Activated naive CD4-positive, alpha-beta T cell treated with anti-CD3 and anti-CD28 coated beads, Interleukin-2, amount 50 U/mL, for 16 hours (primary cell): ENCODE results near the gene MYT1.
A peak's percentile ranks its signal among the peaks of the same experiment; 100 is the strongest.
"Not testable (repeated sequence)": the region's sequence is repeated elsewhere in the genome, so short reads cannot be mapped to it uniquely, and the experiment has no call there.

Source experiments
- DNase-seq: peaks from one replicate; pipeline ENCODE4 v3.0.0-alpha.2; 2020

The MYT1 gene

DNA sequence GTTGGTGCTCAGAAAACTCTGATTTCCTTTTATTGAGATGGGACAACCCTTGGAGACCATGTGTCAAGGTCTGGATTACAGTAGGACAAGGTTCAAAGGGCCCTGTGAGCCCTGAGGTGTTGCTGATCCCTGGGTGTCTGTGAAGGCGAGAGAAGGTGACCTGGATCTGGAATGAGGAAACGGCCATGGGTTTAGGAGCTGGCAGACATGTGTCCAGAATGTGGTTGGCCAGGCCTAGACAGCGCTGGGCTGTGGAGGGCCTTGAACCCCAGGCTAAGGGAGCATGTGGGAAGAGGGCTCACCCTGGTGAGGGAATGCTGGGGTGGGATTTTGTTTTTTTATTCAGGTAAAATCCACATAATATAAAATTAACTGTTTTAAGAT is 116.2 kb downstream of the MYT1 start:
- no peak for DNase-seq

DNA sequence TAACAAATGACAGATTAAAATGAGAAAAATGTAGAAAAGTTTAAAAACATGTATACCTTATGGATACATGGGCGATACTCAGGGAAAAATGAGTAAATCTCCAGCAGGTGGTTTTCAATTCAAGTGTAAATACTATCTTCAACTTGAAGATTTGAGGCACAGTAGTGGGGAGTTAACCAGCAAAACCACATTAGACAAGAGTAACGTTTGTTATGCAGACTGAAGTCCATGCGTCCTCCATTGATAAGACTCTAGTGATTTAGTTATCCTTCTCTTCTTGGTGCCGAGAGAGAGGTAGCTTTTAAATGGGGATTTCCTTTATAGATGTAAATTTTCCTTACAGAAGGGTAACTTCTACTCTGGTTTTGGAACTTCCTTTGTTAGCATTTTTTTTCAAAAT is 119.4 kb downstream of the MYT1 start:
- no peak for DNase-seq

DNA sequence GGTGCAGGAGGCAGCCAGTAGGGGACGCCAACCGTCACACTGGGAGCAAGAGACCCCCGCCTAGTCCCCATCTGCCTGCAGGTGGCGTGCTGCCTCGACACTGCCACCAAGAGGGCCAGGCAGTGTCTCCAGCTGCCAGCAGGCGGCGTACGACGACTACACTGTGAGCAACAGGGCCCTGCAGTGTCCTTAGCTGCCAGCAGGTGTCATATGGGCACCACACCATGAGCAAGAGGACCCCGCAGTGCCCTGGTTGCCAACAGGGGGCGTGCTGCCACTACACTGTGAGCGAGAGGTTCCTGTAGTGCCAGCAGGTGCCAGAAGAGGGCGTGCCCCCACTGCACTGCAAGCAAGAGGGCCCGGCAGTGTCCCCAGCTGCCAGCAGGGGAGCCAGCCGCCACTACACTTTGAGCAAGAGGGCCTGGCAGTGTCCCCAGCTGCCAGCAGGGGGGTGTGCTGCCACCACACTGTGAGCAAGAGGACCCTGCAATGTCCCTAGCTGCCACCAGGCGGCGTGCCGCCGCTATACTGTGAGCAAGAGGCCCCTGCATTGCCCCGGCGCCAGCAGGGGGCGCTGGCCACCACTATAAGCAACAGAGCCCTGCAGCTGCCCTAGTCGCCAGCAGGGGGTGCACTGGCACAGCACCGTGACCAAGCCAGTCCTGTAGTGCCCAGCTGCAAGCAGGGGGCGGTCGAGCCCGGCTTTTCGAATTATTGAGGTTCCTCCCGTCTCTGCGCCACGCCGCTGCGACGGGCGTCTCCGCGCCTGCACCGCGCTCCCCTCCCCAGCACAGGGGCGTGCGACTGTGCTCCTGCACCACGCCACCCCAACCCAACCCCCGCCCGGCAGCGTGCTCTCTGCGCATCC is 121.6 kb downstream of the MYT1 start:
- DNase-seq: peak; percentile 86

DNA sequence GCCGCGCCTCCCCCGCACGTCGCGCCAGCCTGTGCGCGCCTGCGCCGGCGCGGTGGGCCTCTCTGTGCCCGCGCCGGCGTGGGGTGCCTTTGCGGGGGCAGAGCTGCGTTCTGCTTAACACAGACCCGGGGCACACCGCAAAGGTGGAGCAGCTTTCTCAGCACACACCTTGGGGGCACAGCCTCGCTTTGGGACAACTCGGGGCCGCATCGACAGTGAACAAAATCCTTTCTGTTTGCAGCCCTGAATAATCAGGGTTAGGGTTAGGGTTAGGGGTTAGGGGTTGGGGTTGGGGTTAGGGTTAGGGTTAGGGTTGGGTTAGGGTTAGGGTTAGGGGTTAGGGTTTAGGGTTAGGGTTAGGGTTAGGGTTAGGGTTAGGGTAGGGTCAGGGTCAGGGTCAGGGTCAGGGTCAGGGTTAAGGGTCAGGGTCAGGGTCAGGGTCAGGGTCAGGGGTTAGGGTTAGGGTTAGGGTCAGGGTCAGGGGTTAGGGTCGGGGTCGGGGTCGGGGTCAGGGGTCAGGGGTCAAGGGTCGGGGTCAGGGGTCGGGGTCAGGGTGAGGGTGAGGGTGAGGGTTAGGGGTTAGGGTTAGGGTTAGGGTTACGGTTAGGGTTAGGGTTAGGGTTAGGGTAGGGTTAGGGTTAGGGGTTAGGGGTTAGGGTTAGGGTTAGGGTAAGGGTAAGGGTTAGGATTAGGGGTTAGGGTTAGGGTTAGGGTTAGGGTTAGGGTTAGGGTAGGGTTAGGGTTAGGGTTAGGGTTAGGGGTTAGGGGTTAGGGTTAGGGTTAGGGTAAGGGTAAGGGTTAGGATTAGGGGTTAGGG is 122.4 kb downstream of the MYT1 start:
- DNase-seq: not testable (repeated sequence)

DNA sequence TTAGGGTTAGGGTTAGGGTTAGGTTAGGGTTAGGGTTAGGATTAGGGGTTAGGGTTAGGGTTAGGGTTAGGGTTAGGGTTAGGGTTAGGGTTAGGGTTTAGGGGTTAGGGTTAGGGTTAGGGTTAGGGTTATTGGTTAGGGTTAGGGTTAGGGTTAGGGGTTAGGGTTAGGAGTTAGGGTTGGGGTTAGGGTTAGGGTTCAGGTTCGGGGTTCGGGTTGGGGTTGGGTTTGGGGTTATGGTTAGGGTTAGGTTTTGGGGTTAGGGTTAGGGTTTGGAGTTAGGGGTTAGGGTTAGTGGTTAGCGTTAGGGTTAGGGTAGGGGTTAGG is 123.0 kb downstream of the MYT1 start:
- not testable (repeated sequence) for DNase-seq
